ENCODE data around the gene MDM1.

DNA sequence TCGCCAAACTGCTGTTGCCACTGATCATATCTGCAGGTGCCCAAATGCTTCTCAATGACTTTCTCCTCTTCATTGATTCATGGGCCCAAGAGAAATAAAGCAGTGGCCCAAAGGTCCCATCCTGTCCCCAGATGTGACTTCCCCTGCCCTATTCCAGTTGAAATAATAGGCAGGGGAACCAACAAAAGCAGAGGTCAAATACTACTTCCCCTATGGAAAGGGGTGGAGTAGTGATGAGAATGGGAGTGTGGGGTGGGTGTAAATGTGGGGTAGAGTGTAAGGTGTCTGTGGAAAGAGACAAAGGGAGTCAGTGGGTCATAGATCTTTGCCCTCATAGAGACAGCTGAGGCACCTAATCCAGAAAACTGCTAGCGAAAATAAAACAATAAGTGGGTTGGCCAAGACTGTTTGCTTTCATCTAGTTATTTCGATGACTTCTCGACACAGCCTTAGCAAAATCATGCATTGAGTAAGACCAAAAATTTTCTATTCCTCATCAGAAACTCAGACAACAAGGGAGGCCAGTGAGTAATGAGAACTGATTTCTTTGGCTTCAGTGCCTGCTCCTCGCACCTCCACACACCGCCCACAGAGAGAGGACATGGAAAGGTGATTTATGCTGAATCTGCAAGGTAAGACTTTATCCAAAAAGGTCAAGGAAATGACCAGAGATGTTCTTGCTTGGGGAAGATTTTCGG is 67.9 kb downstream of the MDM1 start:
- TF ChIP-seq CTCF (conservative IDR thresholded peaks at IDR 0.05; ENCODE audit: low read depth in 2 of 2) (no peak), POLR2AphosphoS5 (IDR thresholded peaks at IDR 0.05; ENCODE audit: low read depth) (no peak), STAT1 (IDR thresholded peaks at IDR 0.05; ENCODE audit: unreplicated experiment) (no peak), EZH2 (IDR thresholded peaks at IDR 0.05; ENCODE audit: low read depth, unreplicated experiment) (no peak), EZH2phosphoT487 (IDR thresholded peaks at IDR 0.05; ENCODE audit: unreplicated experiment) (no peak)

Measured in GM23338 (cell line).